ENCODE data around the gene STMN3.

The STMN3 gene

GRCh38 chr20:63591786-63592355 is 61.4 kb downstream of the STMN3 start:
- H3K27ac ChIP-seq: no peak overlapping the region
- no peak for DNase-seq (ENCODE audit: low spot score)
- no peak overlapping the region for H3K4me3 ChIP-seq
- TF ChIP-seq CTCF (IDR thresholded peaks at IDR 0.05): no peak

GRCh38 chr20:63591147-63591533 is 62.1 kb downstream of the STMN3 start:
- no peak for DNase-seq (ENCODE audit: low spot score)
- TF ChIP-seq CTCF (IDR thresholded peaks at IDR 0.05): no peak
- H3K27ac ChIP-seq: no peak overlapping the region
- H3K4me3 ChIP-seq: no peak overlapping the region

- Histone ChIP-seq H3K27ac (no peak overlapping the region), H3K4me3 (no peak overlapping the region)
- TF ChIP-seq CTCF (IDR thresholded peaks at IDR 0.05): no peak
- no peak for DNase-seq (ENCODE audit: low spot score)
Measured at GRCh38 chr20:63590218-63591146, 62.7 kb downstream of the STMN3 start.
